WTC11 (cell line): ENCODE results near the gene PLCG1. TPM values are rescaled to one million over a fixed set of nuclear protein-coding genes. Genes with fewer than 3 reads are reported as not detected.
A peak's percentile ranks its signal among the peaks of the same experiment; 100 is the strongest.

Experiments
- ATAC-seq: fragments of 200-7000 bp; cut with Tn5 transposase; 2 replicates; pipeline ENCODE4 v1.10.0; 2021; ENCODE audit warnings: mild to moderate bottlenecking, moderate library complexity
- CTCF ChIA-PET: fragments of 300-600 bp; sonication (Branson Sonifier 250); formaldehyde crosslinking; loops from one replicate; lab custom pipeline; 2021; ENCODE audit warnings: antibody characterized with exemption; lab: Charles Lee
- POLR2A ChIA-PET: fragments of 350-600 bp; sonication (Branson Sonifier 250); formaldehyde crosslinking; loops from one replicate; lab custom pipeline; 2021; ENCODE audit warnings: antibody characterized with exemption; lab: Charles Lee
- DNase-seq: peaks from one replicate; pipeline ENCODE4 v3.0.0; 2021; ENCODE audit warnings: low spot score
- H3K27ac Mint-ChIP-seq: 2 replicates; pipeline ENCODE4 v1.8.0; 2021; ENCODE audit warnings: mixed read lengths
- H3K27me3 Mint-ChIP-seq: 2 replicates; pipeline ENCODE4 v1.8.0; 2021; ENCODE audit warnings: low read depth, mild to moderate bottlenecking, moderate library complexity, mixed read lengths
- H3K36me3 Mint-ChIP-seq: 2 replicates; pipeline ENCODE4 v1.8.0; 2021; ENCODE audit warnings: mixed read lengths
- H3K4me1 Mint-ChIP-seq: 2 replicates; pipeline ENCODE4 v1.8.0; 2022; ENCODE audit warnings: mixed read lengths
- H3K4me3 Mint-ChIP-seq: 2 replicates; pipeline ENCODE4 v1.8.0; 2021; ENCODE audit warnings: mild to moderate bottlenecking, moderate library complexity, mixed read lengths
- H3K9me3 Mint-ChIP-seq: 2 replicates; pipeline ENCODE4 v1.8.0; 2021; ENCODE audit warnings: mixed read lengths
- ERG ChIP-seq: fragments of 250-450 bp; sonication (Bioruptor Pico); IDR thresholded peaks from 2 replicates; pipeline ENCODE4 v1.8.0; 2021; ENCODE audit warnings: mild to moderate bottlenecking
- FOXJ3 ChIP-seq: sonication (generic); formaldehyde crosslinking; IDR thresholded peaks from 2 replicates; pipeline ENCODE4 v1.9.0; 2021; ENCODE audit warnings: missing genetic modification reagents, mild to moderate bottlenecking, borderline replicate concordance
- FOXP1 ChIP-seq: sonication (generic); formaldehyde crosslinking; IDR thresholded peaks from 2 replicates; pipeline ENCODE4 v1.8.0; 2022; ENCODE audit warnings: missing genetic modification reagents, mild to moderate bottlenecking, moderate library complexity, borderline replicate concordance
- FOXP4 ChIP-seq: sonication (generic); formaldehyde crosslinking; IDR thresholded peaks from 2 replicates; pipeline ENCODE4 v1.8.0; 2022; ENCODE audit warnings: mild to moderate bottlenecking, missing genetic modification reagents
- GABPB1 ChIP-seq: sonication (generic); formaldehyde crosslinking; IDR thresholded peaks from 2 replicates; pipeline ENCODE4 v1.8.1; 2023; ENCODE audit warnings: mild to moderate bottlenecking, missing genetic modification reagents
- GTF2I ChIP-seq: fragments of 250-450 bp; sonication (Bioruptor Pico); conservative IDR thresholded peaks from 2 replicates; pipeline ENCODE4 v1.4.0; 2021; ENCODE audit warnings: mild to moderate bottlenecking
- JUN ChIP-seq: sonication (generic); formaldehyde crosslinking; IDR thresholded peaks from 2 replicates; pipeline ENCODE4 v1.8.0; 2023; ENCODE audit warnings: mild to moderate bottlenecking, missing genetic modification reagents
- KAT7 ChIP-seq: sonication (generic); formaldehyde crosslinking; IDR thresholded peaks from 2 replicates; pipeline ENCODE4 v1.8.1; 2023; ENCODE audit warnings: missing genetic modification reagents, mild to moderate bottlenecking, borderline replicate concordance
- MLX ChIP-seq: sonication (generic); formaldehyde crosslinking; IDR thresholded peaks from 2 replicates; pipeline ENCODE4 v1.8.1; 2023; ENCODE audit warnings: mild to moderate bottlenecking, missing genetic modification reagents, moderate library complexity
- MXD4 ChIP-seq: fragments of 250-450 bp; sonication (Bioruptor Pico); IDR thresholded peaks from 2 replicates; pipeline ENCODE4 v1.8.0; 2021; ENCODE audit warnings: mild to moderate bottlenecking, moderate library complexity, borderline replicate concordance
- NR1H2 ChIP-seq: sonication (generic); formaldehyde crosslinking; IDR thresholded peaks from 2 replicates; pipeline ENCODE4 v1.9.0; 2021; ENCODE audit warnings: mild to moderate bottlenecking, moderate library complexity, missing genetic modification reagents
- PRRX2 ChIP-seq: fragments of 250-450 bp; sonication (Bioruptor Pico); IDR thresholded peaks from 2 replicates; pipeline ENCODE4 v1.8.0; 2021; ENCODE audit warnings: mild to moderate bottlenecking
- SMAD3 ChIP-seq: sonication (generic); formaldehyde crosslinking; IDR thresholded peaks from 2 replicates; pipeline ENCODE4 v1.8.0; 2022; ENCODE audit warnings: missing genetic modification reagents, mild to moderate bottlenecking, borderline replicate concordance
- ZBTB21 ChIP-seq: sonication (generic); formaldehyde crosslinking; IDR thresholded peaks from 2 replicates; pipeline ENCODE4 v1.8.1; 2023; ENCODE audit warnings: mild to moderate bottlenecking, missing genetic modification reagents, borderline replicate concordance
- ZNF138 ChIP-seq: sonication (generic); formaldehyde crosslinking; conservative IDR thresholded peaks from 2 replicates; pipeline ENCODE4 v1.8.1; 2022; ENCODE audit warnings: mild to moderate bottlenecking, moderate library complexity, missing genetic modification reagents
- ZNF232 ChIP-seq: sonication (generic); formaldehyde crosslinking; IDR thresholded peaks from 2 replicates; pipeline ENCODE4 v1.8.0; 2022; ENCODE audit warnings: mild to moderate bottlenecking, missing genetic modification reagents
- ZNF317 ChIP-seq: sonication (generic); formaldehyde crosslinking; IDR thresholded peaks from 2 replicates; pipeline ENCODE4 v1.8.1; 2023; ENCODE audit warnings: low read depth, mild to moderate bottlenecking, moderate library complexity, missing genetic modification reagents, borderline replicate concordance
- total RNA-seq: library from RNA; stranded (reverse); gene quantifications from 3 replicates; pipeline ENCODE4 v1.2.3, GENCODE V29; 2021
- TF ChIP-seq, protein P1 (sequence below): sonication (generic); formaldehyde crosslinking; IDR thresholded peaks from 2 replicates; pipeline ENCODE4 v1.8.1; 2023; ENCODE audit warnings: mild to moderate bottlenecking, missing genetic modification reagents, borderline replicate concordance
- TF ChIP-seq, protein P2 (sequence below): fragments of 200-600 bp; IDR thresholded peaks from 2 replicates; pipeline ENCODE4 v1.8.0; 2022; ENCODE audit warnings: antibody characterized with exemption

Gene PLCG1
- total RNA-seq, 1 experiment from 2014 or later = 201 TPM

DNA sequence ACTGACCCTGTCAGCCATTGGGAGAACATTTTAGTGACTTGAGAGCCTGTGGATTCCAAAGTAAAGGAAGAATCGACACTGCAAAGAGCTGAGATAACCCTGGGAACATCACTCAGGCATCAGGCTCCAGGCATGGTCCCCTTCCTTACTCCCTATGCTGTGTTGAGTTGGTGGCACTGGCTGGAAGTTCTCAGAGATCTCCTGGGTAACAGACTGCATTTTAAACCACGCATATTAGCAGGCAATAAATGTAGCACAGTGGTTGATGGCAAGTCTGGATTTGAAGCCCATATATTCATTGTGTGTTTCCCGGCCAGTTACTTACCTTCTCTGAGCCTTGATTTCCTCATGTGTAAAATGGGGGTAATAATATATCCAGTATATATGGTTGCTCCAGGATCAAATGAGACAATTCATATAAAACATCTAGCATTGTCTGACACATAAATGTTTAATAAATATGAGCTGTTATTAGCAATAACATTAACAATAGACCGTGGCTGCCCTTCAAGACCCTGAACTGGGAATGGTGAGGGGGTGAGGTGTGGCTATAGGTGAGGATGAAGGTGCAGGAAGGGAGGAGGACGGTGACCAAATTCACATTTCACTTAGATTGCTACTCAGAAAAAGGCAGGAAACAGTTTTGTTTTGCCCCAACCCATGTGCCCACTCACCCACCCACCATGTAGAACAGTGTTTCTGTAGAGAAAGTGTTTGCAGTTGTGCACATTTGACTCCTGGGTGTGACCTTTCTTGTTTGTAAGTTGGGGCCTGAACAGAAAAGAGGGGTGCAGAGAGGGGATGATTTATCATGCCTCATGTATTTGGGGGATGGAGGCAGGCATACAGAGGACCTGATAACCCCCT, 2.1 kb downstream of the PLCG1 start:
- DNase-seq (no peak), ATAC-seq (no peak)
- peaks cover 66% of the 10 kb centered on the region for H3K4me1 Mint-ChIP-seq
- ChIA-PET POLR2A (no interaction called here), CTCF (no interaction called here)
- peak overlapping the region; percentile 89 for H3K4me3 Mint-ChIP-seq
- peaks cover 13% of the 10 kb centered on the region for H3K27me3 Mint-ChIP-seq
- no peaks in the 10 kb centered on the region for H3K9me3 Mint-ChIP-seq
- TF ChIP-seq ZNF232 (CRISPR knock-in tag) (no peak), MXD4 (CRISPR knock-in tag) (no peak), GTF2I (CRISPR knock-in tag) (no peak), MLX (CRISPR knock-in tag) (no peak), PRRX2 (CRISPR knock-in tag) (no peak), KAT7 (CRISPR knock-in tag) (no peak), FOXP4 (CRISPR knock-in tag) (no peak), GABPB1 (CRISPR knock-in tag) (no peak), SMAD3 (CRISPR knock-in tag) (no peak), JUN (no peak), ZBTB21 (CRISPR knock-in tag) (no peak), FOXP1 (CRISPR knock-in tag) (no peak), ZNF138 (no peak), ZNF317 (CRISPR knock-in tag) (no peak), NR1H2 (CRISPR knock-in tag) (no peak), FOXJ3 (CRISPR knock-in tag) (no peak), ERG (CRISPR knock-in tag) (no peak)
- TF ChIP-seq, protein P1, sequence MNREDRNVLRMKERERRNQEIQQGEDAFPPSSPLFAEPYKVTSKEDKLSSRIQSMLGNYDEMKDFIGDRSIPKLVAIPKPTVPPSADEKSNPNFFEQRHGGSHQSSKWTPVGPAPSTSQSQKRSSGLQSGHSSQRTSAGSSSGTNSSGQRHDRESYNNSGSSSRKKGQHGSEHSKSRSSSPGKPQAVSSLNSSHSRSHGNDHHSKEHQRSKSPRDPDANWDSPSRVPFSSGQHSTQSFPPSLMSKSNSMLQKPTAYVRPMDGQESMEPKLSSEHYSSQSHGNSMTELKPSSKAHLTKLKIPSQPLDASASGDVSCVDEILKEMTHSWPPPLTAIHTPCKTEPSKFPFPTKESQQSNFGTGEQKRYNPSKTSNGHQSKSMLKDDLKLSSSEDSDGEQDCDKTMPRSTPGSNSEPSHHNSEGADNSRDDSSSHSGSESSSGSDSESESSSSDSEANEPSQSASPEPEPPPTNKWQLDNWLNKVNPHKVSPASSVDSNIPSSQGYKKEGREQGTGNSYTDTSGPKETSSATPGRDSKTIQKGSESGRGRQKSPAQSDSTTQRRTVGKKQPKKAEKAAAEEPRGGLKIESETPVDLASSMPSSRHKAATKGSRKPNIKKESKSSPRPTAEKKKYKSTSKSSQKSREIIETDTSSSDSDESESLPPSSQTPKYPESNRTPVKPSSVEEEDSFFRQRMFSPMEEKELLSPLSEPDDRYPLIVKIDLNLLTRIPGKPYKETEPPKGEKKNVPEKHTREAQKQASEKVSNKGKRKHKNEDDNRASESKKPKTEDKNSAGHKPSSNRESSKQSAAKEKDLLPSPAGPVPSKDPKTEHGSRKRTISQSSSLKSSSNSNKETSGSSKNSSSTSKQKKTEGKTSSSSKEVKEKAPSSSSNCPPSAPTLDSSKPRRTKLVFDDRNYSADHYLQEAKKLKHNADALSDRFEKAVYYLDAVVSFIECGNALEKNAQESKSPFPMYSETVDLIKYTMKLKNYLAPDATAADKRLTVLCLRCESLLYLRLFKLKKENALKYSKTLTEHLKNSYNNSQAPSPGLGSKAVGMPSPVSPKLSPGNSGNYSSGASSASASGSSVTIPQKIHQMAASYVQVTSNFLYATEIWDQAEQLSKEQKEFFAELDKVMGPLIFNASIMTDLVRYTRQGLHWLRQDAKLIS (CRISPR knock-in tag) = no peak
- TF ChIP-seq, protein P2, sequence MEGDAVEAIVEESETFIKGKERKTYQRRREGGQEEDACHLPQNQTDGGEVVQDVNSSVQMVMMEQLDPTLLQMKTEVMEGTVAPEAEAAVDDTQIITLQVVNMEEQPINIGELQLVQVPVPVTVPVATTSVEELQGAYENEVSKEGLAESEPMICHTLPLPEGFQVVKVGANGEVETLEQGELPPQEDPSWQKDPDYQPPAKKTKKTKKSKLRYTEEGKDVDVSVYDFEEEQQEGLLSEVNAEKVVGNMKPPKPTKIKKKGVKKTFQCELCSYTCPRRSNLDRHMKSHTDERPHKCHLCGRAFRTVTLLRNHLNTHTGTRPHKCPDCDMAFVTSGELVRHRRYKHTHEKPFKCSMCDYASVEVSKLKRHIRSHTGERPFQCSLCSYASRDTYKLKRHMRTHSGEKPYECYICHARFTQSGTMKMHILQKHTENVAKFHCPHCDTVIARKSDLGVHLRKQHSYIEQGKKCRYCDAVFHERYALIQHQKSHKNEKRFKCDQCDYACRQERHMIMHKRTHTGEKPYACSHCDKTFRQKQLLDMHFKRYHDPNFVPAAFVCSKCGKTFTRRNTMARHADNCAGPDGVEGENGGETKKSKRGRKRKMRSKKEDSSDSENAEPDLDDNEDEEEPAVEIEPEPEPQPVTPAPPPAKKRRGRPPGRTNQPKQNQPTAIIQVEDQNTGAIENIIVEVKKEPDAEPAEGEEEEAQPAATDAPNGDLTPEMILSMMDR = no peak
- peak overlapping the region; percentile 90 for H3K27ac Mint-ChIP-seq
- peaks cover 6% of the 10 kb centered on the region; the same call in 1 of the 2 replicates for H3K36me3 Mint-ChIP-seq
